K562 (cell line): Measurements from ENCODE around the gene GRIK3. TPM values are rescaled to one million over a fixed set of nuclear protein-coding genes. Genes with fewer than 3 reads are reported as not detected.

Experiments used
- ATAC-seq: fragments of 200-7000 bp; cut with Tn5 transposase; 3 replicates; pipeline ENCODE4 v1.9.1; 2020; ENCODE audit warnings: moderate library complexity
- BruUV-seq: library from RNA; stranded (reverse); fragments of 400-500 nt; replicated peaks from 2 replicates; lab custom pipeline; 2021; lab: Mats Ljungman, UMichigan
- CTCF ChIA-PET: fragments of 300-600 bp; formaldehyde crosslinking; extraction: SDS; loops from one replicate; lab custom pipeline; 2021; ENCODE audit warnings: low intra/inter-chr PET ratio; lab: Yijun Ruan, JAX
- POLR2A ChIA-PET: fragments of 300-600, 350-650 bp; sonication (Branson Sonifier 250); formaldehyde crosslinking; extraction: SDS; loops from one replicate; lab custom pipeline; 2021; ENCODE audit warnings: antibody characterized with exemption, inconsistent platforms; lab: Yijun Ruan, JAX
- DNase-seq, 4 experiments: peaks; one replicate each; pipeline versions ENCODE4 v3.0.0 to v3.0.0-alpha.2; 2011 to 2018; ENCODE audit warnings: low spot score in 3 of 4, mixed read lengths in 3 of 4; ENCODE audit errors: extremely low read depth in 1 of 4
- FAIRE-seq: peaks from 2 replicates; lab custom pipeline; 2011; peaks lifted over from hg19 to GRCh38; lab: Jason Lieb, UNC
- H2AFZ ChIP-seq: 2 replicates; pipeline ENCODE4 v1.6.0; 2011; ENCODE audit warnings: low read depth, low read length, control low read depth, inconsistent platforms
- H3K27ac ChIP-seq: fragments of 200-600 bp; 3 replicates; pipeline ENCODE4 v1.8.0; 2011; ENCODE audit warnings: low read depth, mild to moderate bottlenecking, control low read depth, inconsistent platforms, low read length, moderate library complexity, mixed read lengths; ENCODE audit errors: extremely low read depth
- H3K27me3 ChIP-seq, 2 experiments: fragments of 300-600 bp in 1 of 2; 2 replicates in 1 of 2; 3 replicates in 1 of 2; pipeline versions ENCODE4 v1.6.0 to v1.8.0; 2011; ENCODE audit warnings: inconsistent platforms in 2 of 2, low read length in 2 of 2, mild to moderate bottlenecking in 1 of 2, mixed read lengths in 1 of 2, moderate library complexity in 1 of 2; ENCODE audit not compliant: control insufficient read depth in 2 of 2, insufficient read depth in 2 of 2
- H3K36me3 ChIP-seq: fragments of 300-600 bp; 3 replicates; pipeline ENCODE4 v1.8.0; 2011; ENCODE audit warnings: mild to moderate bottlenecking, low read length, inconsistent platforms; ENCODE audit not compliant: control insufficient read depth, insufficient read depth
- H3K4me1 ChIP-seq, 2 experiments: fragments of 200-600 bp in 1 of 2; replicated peaks in 1 of 2; 2 replicates in 1 of 2; 3 replicates in 1 of 2; pipeline versions ENCODE4 v1.5.1 to v1.8.0; 2011; ENCODE audit warnings: inconsistent platforms in 2 of 2, low read length in 2 of 2, mild to moderate bottlenecking in 1 of 2, mixed read lengths in 1 of 2, moderate library complexity in 1 of 2; ENCODE audit not compliant: control insufficient read depth in 2 of 2, insufficient read depth in 2 of 2
- H3K4me2 ChIP-seq: 2 replicates; pipeline ENCODE4 v1.6.1; 2011; ENCODE audit warnings: low read length, control low read depth, inconsistent platforms, mixed read lengths; ENCODE audit not compliant: insufficient read depth
- H3K4me3 ChIP-seq: fragments of 200-600 bp; sonication (generic), shearing (Covaris generic); 2 replicates; pipeline ENCODE4 v1.5.1; 2016; ENCODE audit warnings: control low read depth, inconsistent platforms
- H3K79me2 ChIP-seq: fragments of 200-600 bp; 3 replicates; pipeline ENCODE4 v1.8.0; 2011; ENCODE audit warnings: low read length, inconsistent platforms; ENCODE audit not compliant: control insufficient read depth, insufficient read depth
- H3K9ac ChIP-seq, 2 experiments: 2 replicates each; pipeline versions ENCODE4 v1.6.0 to v1.6.1; 2011; ENCODE audit warnings: low read depth in 2 of 2, low read length in 2 of 2, control low read depth in 1 of 2, inconsistent platforms in 1 of 2, mild to moderate bottlenecking in 1 of 2, mixed read lengths in 1 of 2; ENCODE audit not compliant: insufficient read depth in 1 of 2
- H3K9me1 ChIP-seq: one replicate; pipeline ENCODE4 v1.6.0; 2011; ENCODE audit warnings: inconsistent platforms, mild to moderate bottlenecking, low read length, moderate library complexity; ENCODE audit not compliant: control insufficient read depth, insufficient read depth
- H3K9me3 ChIP-seq: replicated peaks from 2 replicates; pipeline ENCODE4 v1.5.1; 2011; ENCODE audit warnings: low read depth, low read length, inconsistent platforms; ENCODE audit not compliant: control insufficient read depth, insufficient read depth
- H4K20me1 ChIP-seq: replicated peaks from 2 replicates; pipeline ENCODE4 v1.6.1; 2011; ENCODE audit warnings: low read length, inconsistent platforms, mixed read lengths; ENCODE audit not compliant: control insufficient read depth, insufficient read depth
- CREBBP ChIP-seq: IDR thresholded peaks from one replicate; pipeline ENCODE4 v1.6.1; 2012; ENCODE audit warnings: low read depth, mild to moderate bottlenecking, control low read depth, inconsistent platforms, low read length
- FOXA3 ChIP-seq, 2 experiments: fragments of 450-650 bp in 1 of 2; sonication (generic) in 1 of 2; formaldehyde crosslinking; IDR thresholded peaks in 1 of 2; conservative IDR thresholded peaks in 1 of 2; 2 replicates each; pipeline versions ENCODE4 v1.4.0 to v1.8.0; 2020 to 2022; ENCODE audit warnings: mild to moderate bottlenecking in 2 of 2, missing genetic modification reagents in 1 of 2
- ILK ChIP-seq: fragments of 450-650 bp; IDR thresholded peaks from 2 replicates; pipeline ENCODE4 v1.6.1; 2016; ENCODE audit warnings: missing genetic modification characterization, low read depth, mild to moderate bottlenecking, missing compliant biosample characterization, moderate library complexity, borderline replicate concordance
- SRF ChIP-seq, 2 experiments: fragments of 250-450, 450-650 bp in 1 of 2; sonication (Bioruptor Pico) in 1 of 2; sonication (generic) in 1 of 2; formaldehyde crosslinking; IDR thresholded peaks; 2 replicates each; pipeline versions ENCODE4 v1.5.0 to v1.5.1; 2020 to 2022; ENCODE audit warnings: mild to moderate bottlenecking in 1 of 2, missing genetic modification reagents in 1 of 2
- ZNF830 ChIP-seq: fragments of 250-450 bp; sonication (Bioruptor Pico); IDR thresholded peaks from 2 replicates; pipeline ENCODE4 v1.5.0; 2021; ENCODE audit warnings: mild to moderate bottlenecking
- WGBS: fragments of 100-300 bp; shearing (Covaris generic); methylation state at CpG from one replicate; pipeline ENCODE4 v1.1.6; 2016; ENCODE audit warnings: low coverage, mixed read lengths; ENCODE audit not compliant: insufficient coverage; ENCODE audit errors: missing lambda C conversion rate; 5-methylcytosine and 5-hydroxymethylcytosine counted together
- in situ Hi-C: fragments of 300-500 bp; cut with MboI; formaldehyde crosslinking; loops from 4 replicates; pipeline ENCODE4 v1.15.0; 2018; ENCODE audit warnings: inconsistent platforms, mixed read lengths
- intact Hi-C: fragments of 100-400 bp; cut with micrococcal nuclease; formaldehyde crosslinking; loops from 2 replicates; pipeline ENCODE4 v1.14.2; 2022
- polyA plus RNA-seq, 8 experiments: library from polyadenylated mRNA; depleted of rRNA in 4 of 8; stranded (reverse) in 5 of 8; unstranded in 3 of 8; fragments of >200 nt; fragmentation: Nextera tagmentation in 2 of 8; fragmentation: Illumina TruSeq in 1 of 8; extraction: Ambion mirVana in 2 of 8; extraction: Trizol in 1 of 8; gene quantifications; 2 replicates each; pipeline versions ENCODE4 v1.2.1 to v1.2.3, GENCODE V29; 2011 to 2014; ENCODE audit warnings: inconsistent platforms in 1 of 8, missing spikeins in 1 of 8
- total RNA-seq, 7 experiments: library from RNA; depleted of rRNA in 6 of 7; stranded (reverse); fragments of >200 nt in 6 of 7; fragmentation: Illumina TruSeq in 2 of 7; extraction: Trizol in 2 of 7; gene quantifications; 2 replicates each; pipeline versions ENCODE4 v1.2.1 to v1.2.3, GENCODE V29; 2011 to 2021; ENCODE audit warnings: low replicate concordance in 1 of 7
- TF ChIP-seq, protein P1 (sequence below), 2 experiments: IDR thresholded peaks in 1 of 2; conservative IDR thresholded peaks in 1 of 2; 2 replicates each; pipeline ENCODE4 v1.6.1; 2016; ENCODE audit warnings: low read depth in 2 of 2, mild to moderate bottlenecking in 1 of 2, missing compliant biosample characterization in 1 of 2, missing genetic modification characterization in 1 of 2, moderate library complexity in 1 of 2
- TF ChIP-seq, protein P2 (sequence below): fragments of 200-600 bp; sonication (generic); IDR thresholded peaks from one replicate; pipeline ENCODE4 v1.6.1; 2012; ENCODE audit warnings: mild to moderate bottlenecking, low read depth, low read length, inconsistent platforms

Gene GRIK3
- total and polyA plus RNA-seq, 9 of the 15 experiments (the other 6 are each of a cell fraction or from before 2014, with no cell fraction given) = not detected

DNA sequence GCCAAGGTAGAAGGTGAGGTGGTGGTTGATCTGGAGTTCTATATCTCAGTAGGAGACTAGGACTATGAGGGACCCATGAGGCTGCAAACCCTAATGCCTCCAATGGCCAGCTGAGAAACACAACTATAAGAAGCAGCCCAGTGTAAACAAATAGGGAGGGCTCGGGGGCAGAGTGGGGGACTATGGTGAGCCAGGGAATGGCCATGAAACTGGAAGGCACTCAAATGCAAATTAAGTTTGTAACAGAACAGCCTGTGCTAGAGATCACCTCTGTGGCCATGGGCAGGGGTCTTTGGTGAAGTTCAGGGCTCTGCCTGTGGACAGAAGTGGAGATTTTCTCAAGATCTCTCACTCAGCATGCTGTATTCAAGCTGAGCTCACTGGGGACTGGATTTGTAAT lies 187.1 kb downstream of the GRIK3 start:
- no TSS peak for BruUV-seq
- intact Hi-C loops = no loop called here
- FAIRE-seq = no peak
- no peak for TF ChIP-seq ILK (tag)
- no peak for TF ChIP-seq ZNF830 (CRISPR knock-in tag)
- TF ChIP-seq, protein P1, sequence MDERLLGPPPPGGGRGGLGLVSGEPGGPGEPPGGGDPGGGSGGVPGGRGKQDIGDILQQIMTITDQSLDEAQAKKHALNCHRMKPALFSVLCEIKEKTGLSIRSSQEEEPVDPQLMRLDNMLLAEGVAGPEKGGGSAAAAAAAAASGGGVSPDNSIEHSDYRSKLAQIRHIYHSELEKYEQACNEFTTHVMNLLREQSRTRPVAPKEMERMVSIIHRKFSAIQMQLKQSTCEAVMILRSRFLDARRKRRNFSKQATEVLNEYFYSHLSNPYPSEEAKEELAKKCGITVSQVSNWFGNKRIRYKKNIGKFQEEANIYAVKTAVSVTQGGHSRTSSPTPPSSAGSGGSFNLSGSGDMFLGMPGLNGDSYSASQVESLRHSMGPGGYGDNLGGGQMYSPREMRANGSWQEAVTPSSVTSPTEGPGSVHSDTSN (CRISPR knock-in tag; IDR thresholded peaks at IDR 0.05; ENCODE audit: low read depth) = no peak
- TF ChIP-seq, protein P1 (tag; conservative IDR thresholded peaks at IDR 0.05; ENCODE audit: low read depth) = no peak
- TF ChIP-seq, protein P2, sequence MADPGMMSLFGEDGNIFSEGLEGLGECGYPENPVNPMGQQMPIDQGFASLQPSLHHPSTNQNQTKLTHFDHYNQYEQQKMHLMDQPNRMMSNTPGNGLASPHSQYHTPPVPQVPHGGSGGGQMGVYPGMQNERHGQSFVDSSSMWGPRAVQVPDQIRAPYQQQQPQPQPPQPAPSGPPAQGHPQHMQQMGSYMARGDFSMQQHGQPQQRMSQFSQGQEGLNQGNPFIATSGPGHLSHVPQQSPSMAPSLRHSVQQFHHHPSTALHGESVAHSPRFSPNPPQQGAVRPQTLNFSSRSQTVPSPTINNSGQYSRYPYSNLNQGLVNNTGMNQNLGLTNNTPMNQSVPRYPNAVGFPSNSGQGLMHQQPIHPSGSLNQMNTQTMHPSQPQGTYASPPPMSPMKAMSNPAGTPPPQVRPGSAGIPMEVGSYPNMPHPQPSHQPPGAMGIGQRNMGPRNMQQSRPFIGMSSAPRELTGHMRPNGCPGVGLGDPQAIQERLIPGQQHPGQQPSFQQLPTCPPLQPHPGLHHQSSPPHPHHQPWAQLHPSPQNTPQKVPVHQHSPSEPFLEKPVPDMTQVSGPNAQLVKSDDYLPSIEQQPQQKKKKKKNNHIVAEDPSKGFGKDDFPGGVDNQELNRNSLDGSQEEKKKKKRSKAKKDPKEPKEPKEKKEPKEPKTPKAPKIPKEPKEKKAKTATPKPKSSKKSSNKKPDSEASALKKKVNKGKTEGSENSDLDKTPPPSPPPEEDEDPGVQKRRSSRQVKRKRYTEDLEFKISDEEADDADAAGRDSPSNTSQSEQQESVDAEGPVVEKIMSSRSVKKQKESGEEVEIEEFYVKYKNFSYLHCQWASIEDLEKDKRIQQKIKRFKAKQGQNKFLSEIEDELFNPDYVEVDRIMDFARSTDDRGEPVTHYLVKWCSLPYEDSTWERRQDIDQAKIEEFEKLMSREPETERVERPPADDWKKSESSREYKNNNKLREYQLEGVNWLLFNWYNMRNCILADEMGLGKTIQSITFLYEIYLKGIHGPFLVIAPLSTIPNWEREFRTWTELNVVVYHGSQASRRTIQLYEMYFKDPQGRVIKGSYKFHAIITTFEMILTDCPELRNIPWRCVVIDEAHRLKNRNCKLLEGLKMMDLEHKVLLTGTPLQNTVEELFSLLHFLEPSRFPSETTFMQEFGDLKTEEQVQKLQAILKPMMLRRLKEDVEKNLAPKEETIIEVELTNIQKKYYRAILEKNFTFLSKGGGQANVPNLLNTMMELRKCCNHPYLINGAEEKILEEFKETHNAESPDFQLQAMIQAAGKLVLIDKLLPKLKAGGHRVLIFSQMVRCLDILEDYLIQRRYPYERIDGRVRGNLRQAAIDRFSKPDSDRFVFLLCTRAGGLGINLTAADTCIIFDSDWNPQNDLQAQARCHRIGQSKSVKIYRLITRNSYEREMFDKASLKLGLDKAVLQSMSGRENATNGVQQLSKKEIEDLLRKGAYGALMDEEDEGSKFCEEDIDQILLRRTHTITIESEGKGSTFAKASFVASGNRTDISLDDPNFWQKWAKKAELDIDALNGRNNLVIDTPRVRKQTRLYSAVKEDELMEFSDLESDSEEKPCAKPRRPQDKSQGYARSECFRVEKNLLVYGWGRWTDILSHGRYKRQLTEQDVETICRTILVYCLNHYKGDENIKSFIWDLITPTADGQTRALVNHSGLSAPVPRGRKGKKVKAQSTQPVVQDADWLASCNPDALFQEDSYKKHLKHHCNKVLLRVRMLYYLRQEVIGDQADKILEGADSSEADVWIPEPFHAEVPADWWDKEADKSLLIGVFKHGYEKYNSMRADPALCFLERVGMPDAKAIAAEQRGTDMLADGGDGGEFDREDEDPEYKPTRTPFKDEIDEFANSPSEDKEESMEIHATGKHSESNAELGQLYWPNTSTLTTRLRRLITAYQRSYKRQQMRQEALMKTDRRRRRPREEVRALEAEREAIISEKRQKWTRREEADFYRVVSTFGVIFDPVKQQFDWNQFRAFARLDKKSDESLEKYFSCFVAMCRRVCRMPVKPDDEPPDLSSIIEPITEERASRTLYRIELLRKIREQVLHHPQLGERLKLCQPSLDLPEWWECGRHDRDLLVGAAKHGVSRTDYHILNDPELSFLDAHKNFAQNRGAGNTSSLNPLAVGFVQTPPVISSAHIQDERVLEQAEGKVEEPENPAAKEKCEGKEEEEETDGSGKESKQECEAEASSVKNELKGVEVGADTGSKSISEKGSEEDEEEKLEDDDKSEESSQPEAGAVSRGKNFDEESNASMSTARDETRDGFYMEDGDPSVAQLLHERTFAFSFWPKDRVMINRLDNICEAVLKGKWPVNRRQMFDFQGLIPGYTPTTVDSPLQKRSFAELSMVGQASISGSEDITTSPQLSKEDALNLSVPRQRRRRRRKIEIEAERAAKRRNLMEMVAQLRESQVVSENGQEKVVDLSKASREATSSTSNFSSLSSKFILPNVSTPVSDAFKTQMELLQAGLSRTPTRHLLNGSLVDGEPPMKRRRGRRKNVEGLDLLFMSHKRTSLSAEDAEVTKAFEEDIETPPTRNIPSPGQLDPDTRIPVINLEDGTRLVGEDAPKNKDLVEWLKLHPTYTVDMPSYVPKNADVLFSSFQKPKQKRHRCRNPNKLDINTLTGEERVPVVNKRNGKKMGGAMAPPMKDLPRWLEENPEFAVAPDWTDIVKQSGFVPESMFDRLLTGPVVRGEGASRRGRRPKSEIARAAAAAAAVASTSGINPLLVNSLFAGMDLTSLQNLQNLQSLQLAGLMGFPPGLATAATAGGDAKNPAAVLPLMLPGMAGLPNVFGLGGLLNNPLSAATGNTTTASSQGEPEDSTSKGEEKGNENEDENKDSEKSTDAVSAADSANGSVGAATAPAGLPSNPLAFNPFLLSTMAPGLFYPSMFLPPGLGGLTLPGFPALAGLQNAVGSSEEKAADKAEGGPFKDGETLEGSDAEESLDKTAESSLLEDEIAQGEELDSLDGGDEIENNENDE = no peak
- no peak for TF ChIP-seq SRF (CRISPR knock-in tag; IDR thresholded peaks at IDR 0.05)
- TF ChIP-seq CREBBP = no peak
- TF ChIP-seq FOXA3 (CRISPR knock-in tag; conservative IDR thresholded peaks at IDR 0.05 in 1 of 2, IDR thresholded peaks at IDR 0.05 in 1 of 2) = no peak

More for the DNA sequence above, 187.1 kb downstream of the GRIK3 start:
- ChIA-PET POLR2A (interaction anchor here (0.6 to 1.8 kb wide), 4 partner anchors 11 to 120 kb away, joined by 3 to 6 read pairs (median 4); no protein-coding TSS in a partner anchor), CTCF (no interaction called here)
- no peaks in the 10 kb centered on the region for H3K79me2 ChIP-seq
- H3K27ac ChIP-seq = no peak overlapping the region
- H3K36me3 ChIP-seq = no peaks in the 10 kb centered on the region
- H2AFZ ChIP-seq = no peak overlapping the region
- peaks cover 30 to 74% of the 10 kb centered on the region in 2 experiments for H3K27me3 ChIP-seq
- no peak for ATAC-seq
- no peak overlapping the region for H3K4me2 ChIP-seq
- no peaks in the 10 kb centered on the region for H3K9me1 ChIP-seq
- WGBS = 0% methylated on average over 1 of the region's 1 CpG
- no peak for DNase-seq
- H4K20me1 ChIP-seq = peaks cover 23% of the 10 kb centered on the region
- no peak overlapping the region for H3K4me3 ChIP-seq
- in situ Hi-C loops = no loop called here
- no peaks in the 10 kb centered on the region for H3K4me1 ChIP-seq
- no peak overlapping the region for H3K9ac ChIP-seq
- H3K9me3 ChIP-seq = no peaks in the 10 kb centered on the region
